Measurements from ENCODE around the gene PTPRM.

The PTPRM gene

DNA sequence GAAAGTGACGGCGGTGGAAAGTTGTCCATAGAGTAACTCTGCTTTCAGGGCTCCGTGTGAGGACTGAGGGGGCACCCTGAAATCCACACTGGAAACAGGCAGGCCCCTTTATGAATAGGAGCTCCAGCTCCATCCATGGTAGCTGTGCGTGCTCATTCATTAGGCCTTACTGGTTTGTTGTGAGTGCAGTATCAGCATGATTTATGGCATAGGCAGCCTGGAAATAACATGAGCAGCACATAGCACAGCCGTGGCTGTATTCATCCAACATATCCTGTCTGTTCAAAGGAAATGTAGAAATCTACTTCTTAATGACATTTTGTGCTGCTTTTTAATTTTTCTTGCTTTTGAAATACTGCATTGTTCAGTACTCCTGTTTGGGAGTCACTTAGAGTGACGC lies 627.3 kb downstream of the PTPRM start:
- Histone ChIP-seq H3K27me3 (ENCODE audit: control insufficient read depth, insufficient read depth, low read length, poor library complexity, severe bottlenecking) (no peaks in the 10 kb centered on the region), H3K27ac (ENCODE audit: insufficient read depth, low read depth, low read length, poor library complexity, severe bottlenecking) (no peak overlapping the region), H3K4me1 (ENCODE audit: control insufficient read depth, insufficient read depth, low read length) (no peaks in the 10 kb centered on the region), H3K36me3 (ENCODE audit: control insufficient read depth, insufficient read depth, low read length) (no peaks in the 10 kb centered on the region), H3K4me3 (ENCODE audit: insufficient read depth, low read depth, low read length) (no peak overlapping the region), H3K9me3 (ENCODE audit: control insufficient read depth, low read length) (no peaks in the 10 kb centered on the region)
- 93 to 97% methylated on average over 6 of the region's 6 CpGs for WGBS, 2 experiments

GRCh38 chr18:8196238-8196637 lies 629.1 kb downstream of the PTPRM start:
- Histone ChIP-seq H3K27ac (ENCODE audit: insufficient read depth, low read depth, low read length, poor library complexity, severe bottlenecking) (no peak overlapping the region), H3K9me3 (ENCODE audit: control insufficient read depth, low read length) (no peaks in the 10 kb centered on the region), H3K36me3 (ENCODE audit: control insufficient read depth, insufficient read depth, low read length) (no peaks in the 10 kb centered on the region), H3K4me1 (ENCODE audit: control insufficient read depth, insufficient read depth, low read length) (no peaks in the 10 kb centered on the region), H3K4me3 (ENCODE audit: insufficient read depth, low read depth, low read length) (no peak overlapping the region), H3K27me3 (ENCODE audit: control insufficient read depth, insufficient read depth, low read length, poor library complexity, severe bottlenecking) (no peaks in the 10 kb centered on the region)
- 92 to 96% methylated on average over 4 of the region's 4 CpGs for WGBS, 2 experiments

GRCh38 chr18:8197499-8197898 lies 630.4 kb downstream of the PTPRM start:
- no peak overlapping the region for H3K27ac ChIP-seq (ENCODE audit: insufficient read depth, low read depth, low read length, poor library complexity, severe bottlenecking)
- no peaks in the 10 kb centered on the region for H3K9me3 ChIP-seq (ENCODE audit: control insufficient read depth, low read length)
- 89 to 95% methylated on average over 5 of the region's 5 CpGs for WGBS, 2 experiments
- no peaks in the 10 kb centered on the region for H3K27me3 ChIP-seq (ENCODE audit: control insufficient read depth, insufficient read depth, low read length, poor library complexity, severe bottlenecking)
- no peaks in the 10 kb centered on the region for H3K4me1 ChIP-seq (ENCODE audit: control insufficient read depth, insufficient read depth, low read length)
- no peak overlapping the region for H3K4me3 ChIP-seq (ENCODE audit: insufficient read depth, low read depth, low read length)
- no peaks in the 10 kb centered on the region for H3K36me3 ChIP-seq (ENCODE audit: control insufficient read depth, insufficient read depth, low read length)

GRCh38 chr18:8207996-8208395 lies 640.9 kb downstream of the PTPRM start:
- no peaks in the 10 kb centered on the region for H3K4me1 ChIP-seq (ENCODE audit: control insufficient read depth, insufficient read depth, low read length)
- 91 to 95% methylated on average over 5 of the region's 5 CpGs for WGBS, 2 experiments
- no peaks in the 10 kb centered on the region for H3K9me3 ChIP-seq (ENCODE audit: control insufficient read depth, low read length)
- H3K27ac ChIP-seq (ENCODE audit: insufficient read depth, low read depth, low read length, poor library complexity, severe bottlenecking) = no peak overlapping the region
- H3K36me3 ChIP-seq (ENCODE audit: control insufficient read depth, insufficient read depth, low read length) = no peaks in the 10 kb centered on the region
- H3K4me3 ChIP-seq (ENCODE audit: insufficient read depth, low read depth, low read length) = no peak overlapping the region
- H3K27me3 ChIP-seq (ENCODE audit: control insufficient read depth, insufficient read depth, low read length, poor library complexity, severe bottlenecking) = no peaks in the 10 kb centered on the region

DNA sequence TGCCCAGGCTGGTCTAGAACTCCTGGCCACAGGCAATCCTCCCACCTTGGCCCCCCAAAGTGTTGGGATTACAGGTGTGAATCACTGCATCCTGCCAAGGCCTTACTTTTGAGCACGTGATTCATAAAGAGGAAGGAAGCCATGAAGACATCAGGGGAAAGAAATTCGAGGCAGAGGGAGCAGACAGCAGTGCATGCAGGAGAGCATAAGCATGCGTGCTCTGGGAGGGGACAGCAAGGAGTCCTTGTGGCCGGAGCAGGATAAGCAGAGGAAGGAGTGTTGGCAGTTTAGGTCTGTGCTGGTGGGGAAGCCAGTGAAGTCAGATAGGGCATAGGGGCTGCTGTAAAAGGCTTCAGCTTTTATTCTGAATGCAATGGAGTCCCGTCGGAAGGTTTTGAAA lies 641.6 kb downstream of the PTPRM start:
- H3K4me1 ChIP-seq (ENCODE audit: control insufficient read depth, insufficient read depth, low read length) = no peaks in the 10 kb centered on the region
- H3K27ac ChIP-seq (ENCODE audit: insufficient read depth, low read depth, low read length, poor library complexity, severe bottlenecking) = no peak overlapping the region
- H3K36me3 ChIP-seq (ENCODE audit: control insufficient read depth, insufficient read depth, low read length) = no peaks in the 10 kb centered on the region

DNA sequence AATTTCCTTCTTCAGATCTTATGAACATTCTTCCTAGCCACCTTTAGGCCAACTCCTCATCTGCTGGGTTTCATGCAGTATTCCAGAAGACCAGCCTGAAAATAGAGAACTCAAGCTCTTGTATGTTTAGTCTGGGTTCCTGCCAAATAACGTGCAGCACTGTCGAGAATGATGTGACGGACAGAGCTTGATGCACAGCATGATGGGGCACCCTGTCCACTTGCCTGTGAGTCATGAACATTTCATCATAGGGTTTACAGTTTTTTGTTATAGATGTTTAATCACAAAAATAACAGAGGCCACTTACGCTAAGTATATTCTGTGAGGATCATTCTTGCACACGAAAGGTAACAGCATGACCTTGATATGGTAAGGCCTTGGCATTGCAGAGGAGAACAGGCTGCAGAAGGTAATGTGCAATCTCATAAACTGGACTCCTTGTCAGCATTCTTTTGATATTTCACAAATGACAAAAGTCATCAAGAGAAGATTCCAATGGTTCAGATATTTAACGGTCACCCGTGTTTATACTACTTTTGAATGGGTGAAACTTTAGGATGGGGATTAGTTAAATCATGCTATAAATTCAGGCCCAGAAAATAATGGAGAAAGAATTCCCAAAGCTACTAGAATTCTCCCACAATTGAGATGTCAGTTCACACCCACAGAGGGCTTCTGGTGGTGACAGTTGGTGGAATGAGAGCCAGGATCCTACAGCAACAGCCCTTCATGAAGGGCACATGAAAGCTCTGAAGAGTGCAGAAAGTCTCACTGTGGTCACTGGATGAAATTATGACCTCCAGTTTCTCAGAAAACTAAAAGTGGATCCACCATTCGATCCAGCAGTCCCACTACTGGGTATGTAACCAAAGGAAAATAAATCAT lies 646.0 kb downstream of the PTPRM start:
- Histone ChIP-seq H3K27me3 (ENCODE audit: control insufficient read depth, insufficient read depth, low read length, poor library complexity, severe bottlenecking) (no peaks in the 10 kb centered on the region), H3K36me3 (ENCODE audit: control insufficient read depth, insufficient read depth, low read length) (no peaks in the 10 kb centered on the region), H3K4me1 (ENCODE audit: control insufficient read depth, insufficient read depth, low read length) (peaks cover 11% of the 10 kb centered on the region), H3K4me3 (ENCODE audit: insufficient read depth, low read depth, low read length) (no peak overlapping the region), H3K27ac (ENCODE audit: insufficient read depth, low read depth, low read length, poor library complexity, severe bottlenecking) (no peak overlapping the region), H3K9me3 (ENCODE audit: control insufficient read depth, low read length) (no peaks in the 10 kb centered on the region)
- WGBS, 2 experiments = 83 to 85% methylated on average over 8 of the region's 8 CpGs

More for the DNA sequence above, 641.6 kb downstream of the PTPRM start:
- Histone ChIP-seq H3K9me3 (ENCODE audit: control insufficient read depth, low read length) (no peaks in the 10 kb centered on the region), H3K27me3 (ENCODE audit: control insufficient read depth, insufficient read depth, low read length, poor library complexity, severe bottlenecking) (no peaks in the 10 kb centered on the region), H3K4me3 (ENCODE audit: insufficient read depth, low read depth, low read length) (no peak overlapping the region)
- 85 to 86% methylated on average over 6 of the region's 6 CpGs for WGBS, 2 experiments

- no peak overlapping the region for H3K27ac ChIP-seq (ENCODE audit: insufficient read depth, low read depth, low read length, poor library complexity, severe bottlenecking)
- peaks cover 14% of the 10 kb centered on the region for H3K4me1 ChIP-seq (ENCODE audit: control insufficient read depth, insufficient read depth, low read length)
- 67 to 78% methylated on average over 2 of the region's 2 CpGs for WGBS, 2 experiments
- no peaks in the 10 kb centered on the region for H3K36me3 ChIP-seq (ENCODE audit: control insufficient read depth, insufficient read depth, low read length)
- no peaks in the 10 kb centered on the region for H3K9me3 ChIP-seq (ENCODE audit: control insufficient read depth, low read length)
- H3K27me3 ChIP-seq (ENCODE audit: control insufficient read depth, insufficient read depth, low read length, poor library complexity, severe bottlenecking) = no peaks in the 10 kb centered on the region
- no peak overlapping the region for H3K4me3 ChIP-seq (ENCODE audit: insufficient read depth, low read depth, low read length)
These were observed 648.6 kb downstream of the PTPRM start for GRCh38 chr18:8215741-8216140.

- no peak overlapping the region for H3K4me3 ChIP-seq (ENCODE audit: insufficient read depth, low read depth, low read length)
- H3K27me3 ChIP-seq (ENCODE audit: control insufficient read depth, insufficient read depth, low read length, poor library complexity, severe bottlenecking) = no peaks in the 10 kb centered on the region
- 45 to 58% methylated on average over 6 to 8 of the region's 8 CpGs for WGBS, 2 experiments
- no peak overlapping the region for H3K27ac ChIP-seq (ENCODE audit: insufficient read depth, low read depth, low read length, poor library complexity, severe bottlenecking)
- H3K36me3 ChIP-seq (ENCODE audit: control insufficient read depth, insufficient read depth, low read length) = no peaks in the 10 kb centered on the region
- peaks cover 14% of the 10 kb centered on the region for H3K4me1 ChIP-seq (ENCODE audit: control insufficient read depth, insufficient read depth, low read length)
- H3K9me3 ChIP-seq (ENCODE audit: control insufficient read depth, low read length) = no peaks in the 10 kb centered on the region
These were observed 650.0 kb downstream of the PTPRM start for GRCh38 chr18:8217051-8217564.

DNA sequence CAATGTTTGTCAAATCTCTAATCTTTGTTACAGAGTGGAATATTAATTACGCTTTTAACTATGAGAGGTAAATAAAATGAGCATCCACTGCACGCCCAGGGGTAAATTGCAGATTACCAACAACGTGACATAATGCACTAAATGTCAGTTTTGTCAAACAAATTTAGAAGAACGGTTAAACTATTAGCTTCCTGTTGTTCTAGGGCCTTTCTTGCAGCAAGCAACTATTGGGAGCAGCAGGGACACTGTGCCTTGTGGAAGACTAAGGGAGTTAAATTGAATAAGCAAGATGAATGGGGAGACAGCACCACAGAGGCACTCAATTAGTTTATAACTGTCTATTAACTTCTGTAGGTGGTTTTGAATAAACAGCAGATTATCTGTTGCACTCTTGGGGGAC lies 651.1 kb downstream of the PTPRM start:
- Histone ChIP-seq H3K9me3 (ENCODE audit: control insufficient read depth, low read length) (no peaks in the 10 kb centered on the region), H3K4me1 (ENCODE audit: control insufficient read depth, insufficient read depth, low read length) (peaks cover 14% of the 10 kb centered on the region), H3K27me3 (ENCODE audit: control insufficient read depth, insufficient read depth, low read length, poor library complexity, severe bottlenecking) (no peaks in the 10 kb centered on the region), H3K36me3 (ENCODE audit: control insufficient read depth, insufficient read depth, low read length) (no peaks in the 10 kb centered on the region), H3K27ac (ENCODE audit: insufficient read depth, low read depth, low read length, poor library complexity, severe bottlenecking) (no peak overlapping the region), H3K4me3 (ENCODE audit: insufficient read depth, low read depth, low read length) (no peak overlapping the region)
- 6 to 21% methylated on average over 3 to 4 of the region's 4 CpGs for WGBS, 2 experiments

GRCh38 chr18:8221452-8221851 lies 654.3 kb downstream of the PTPRM start:
- Histone ChIP-seq H3K27ac (ENCODE audit: insufficient read depth, low read depth, low read length, poor library complexity, severe bottlenecking) (no peak overlapping the region), H3K36me3 (ENCODE audit: control insufficient read depth, insufficient read depth, low read length) (no peaks in the 10 kb centered on the region), H3K27me3 (ENCODE audit: control insufficient read depth, insufficient read depth, low read length, poor library complexity, severe bottlenecking) (no peaks in the 10 kb centered on the region), H3K4me3 (ENCODE audit: insufficient read depth, low read depth, low read length) (no peak overlapping the region), H3K4me1 (ENCODE audit: control insufficient read depth, insufficient read depth, low read length) (peaks cover 14% of the 10 kb centered on the region), H3K9me3 (ENCODE audit: control insufficient read depth, low read length) (no peaks in the 10 kb centered on the region)
- 81 to 91% methylated on average over 2 of the region's 3 CpGs for WGBS, 2 experiments

Data from ectodermal cell (in vitro differentiated cells).